ENCODE results near the gene GALNT4.

DNA sequence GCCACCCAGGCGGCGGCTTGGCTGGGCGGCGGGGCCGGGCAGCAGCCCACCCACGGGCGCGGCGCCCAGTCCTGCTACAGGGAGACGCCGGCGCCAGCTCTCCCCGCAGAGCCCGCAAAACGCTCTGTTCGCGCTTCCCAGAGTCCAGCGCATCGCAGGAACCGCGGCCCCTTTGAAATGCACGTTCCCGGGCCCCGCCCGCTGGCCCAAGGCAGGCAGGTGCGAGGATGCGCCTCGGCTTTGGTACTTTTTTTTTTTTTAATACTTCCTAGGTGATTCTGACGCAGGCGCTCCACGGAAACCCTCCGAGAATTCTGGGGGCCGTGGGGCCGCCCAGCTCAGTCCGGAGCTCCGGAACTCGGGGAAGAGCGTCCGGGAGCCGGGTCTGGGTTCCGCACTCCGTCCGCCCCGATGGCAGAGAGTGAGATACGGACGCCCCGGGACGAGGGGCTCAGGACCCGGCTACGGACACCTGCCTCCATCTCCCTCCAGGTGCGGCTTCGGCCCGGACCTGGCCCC, 768 bp upstream of the GALNT4 start:
- TF ChIP-seq, protein P1, sequence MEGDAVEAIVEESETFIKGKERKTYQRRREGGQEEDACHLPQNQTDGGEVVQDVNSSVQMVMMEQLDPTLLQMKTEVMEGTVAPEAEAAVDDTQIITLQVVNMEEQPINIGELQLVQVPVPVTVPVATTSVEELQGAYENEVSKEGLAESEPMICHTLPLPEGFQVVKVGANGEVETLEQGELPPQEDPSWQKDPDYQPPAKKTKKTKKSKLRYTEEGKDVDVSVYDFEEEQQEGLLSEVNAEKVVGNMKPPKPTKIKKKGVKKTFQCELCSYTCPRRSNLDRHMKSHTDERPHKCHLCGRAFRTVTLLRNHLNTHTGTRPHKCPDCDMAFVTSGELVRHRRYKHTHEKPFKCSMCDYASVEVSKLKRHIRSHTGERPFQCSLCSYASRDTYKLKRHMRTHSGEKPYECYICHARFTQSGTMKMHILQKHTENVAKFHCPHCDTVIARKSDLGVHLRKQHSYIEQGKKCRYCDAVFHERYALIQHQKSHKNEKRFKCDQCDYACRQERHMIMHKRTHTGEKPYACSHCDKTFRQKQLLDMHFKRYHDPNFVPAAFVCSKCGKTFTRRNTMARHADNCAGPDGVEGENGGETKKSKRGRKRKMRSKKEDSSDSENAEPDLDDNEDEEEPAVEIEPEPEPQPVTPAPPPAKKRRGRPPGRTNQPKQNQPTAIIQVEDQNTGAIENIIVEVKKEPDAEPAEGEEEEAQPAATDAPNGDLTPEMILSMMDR (conservative IDR thresholded peaks at IDR 0.05) = no peak
- TF ChIP-seq EZH2 (IDR thresholded peaks at IDR 0.05; ENCODE audit: low read depth) = no peak
